H1 (cell line): ENCODE measurements around the gene GNG8. TPM values are rescaled to one million over a fixed set of nuclear protein-coding genes. Genes with fewer than 3 reads are reported as not detected.

Source experiments
- CTCF ChIA-PET: fragments of 300-600 bp; sonication (Branson Sonifier 250); formaldehyde crosslinking; loops from one replicate; lab custom pipeline; 2021; ENCODE audit not compliant: partially characterized antibody; lab: Charles Lee
- POLR2A ChIA-PET: fragments of 300-600 bp; sonication (Branson Sonifier 250); formaldehyde crosslinking; loops from one replicate; lab custom pipeline; 2021; ENCODE audit warnings: inconsistent platforms; ENCODE audit not compliant: partially characterized antibody; lab: Charles Lee
- DNase-seq, 2 experiments: peaks; one replicate each; pipeline versions ENCODE4 v3.0.0 to v3.0.0-alpha.2; 2010 to 2022; ENCODE audit warnings: low spot score in 2 of 2, low read depth in 1 of 2, mixed read lengths in 1 of 2
- FAIRE-seq: peaks from 2 replicates; lab custom pipeline; 2011; peaks lifted over from hg19 to GRCh38; lab: Jason Lieb, UNC
- H2AFZ ChIP-seq: 2 replicates; pipeline ENCODE4 v1.8.1; 2012; ENCODE audit warnings: low read length, inconsistent platforms
- H2AK5ac ChIP-seq: 2 replicates; pipeline ENCODE4 v1.6.1; 2013; ENCODE audit warnings: low read depth, low read length
- H2BK120ac ChIP-seq: replicated peaks from 2 replicates; pipeline ENCODE3; 2013; ENCODE audit warnings: low read depth, low read length, inconsistent platforms
- H2BK12ac ChIP-seq: 2 replicates; pipeline ENCODE4 v1.6.1; 2013; ENCODE audit warnings: low read depth, low read length
- H2BK15ac ChIP-seq: 2 replicates; pipeline ENCODE4 v1.6.1; 2013; ENCODE audit warnings: low read length
- H2BK20ac ChIP-seq: 2 replicates; pipeline ENCODE4 v1.6.1; 2013; ENCODE audit warnings: low read length
- H2BK5ac ChIP-seq: 2 replicates; pipeline ENCODE4 v1.6.1; 2013; ENCODE audit warnings: low read depth, low read length
- H3K14ac ChIP-seq: 2 replicates; pipeline ENCODE4 v1.6.1; 2013; ENCODE audit warnings: inconsistent platforms; ENCODE audit not compliant: insufficient read length
- H3K18ac ChIP-seq: 2 replicates; pipeline ENCODE4 v1.6.1; 2013; ENCODE audit warnings: low read length; ENCODE audit errors: extremely low read depth
- H3K23ac ChIP-seq: 2 replicates; pipeline ENCODE4 v1.6.1; 2013; ENCODE audit warnings: inconsistent platforms; ENCODE audit not compliant: insufficient read length
- H3K23me2 ChIP-seq: 2 replicates; pipeline ENCODE4 v1.6.1; 2013; ENCODE audit warnings: low read depth, low read length
- H3K27ac ChIP-seq: 2 replicates; pipeline ENCODE4 v1.6.1; 2011; ENCODE audit warnings: low read depth, low read length, inconsistent platforms
- H3K27me3 ChIP-seq, 4 experiments: replicated peaks in 1 of 4; 1 replicate in 1 of 4; 2 replicates in 3 of 4; pipeline versions ENCODE4 v1.6.1 to v1.8.1; 2011 to 2013; ENCODE audit warnings: low read length in 3 of 4, mild to moderate bottlenecking in 3 of 4, inconsistent platforms in 2 of 4, mixed read lengths in 2 of 4, moderate library complexity in 1 of 4; ENCODE audit not compliant: control insufficient read depth in 3 of 4, insufficient read depth in 3 of 4; ENCODE audit errors: extremely low read depth in 1 of 4
- H3K36me3 ChIP-seq, 4 experiments: 2 replicates each; pipeline versions ENCODE4 v1.6.1 to v1.8.1; 2011 to 2013; ENCODE audit warnings: mild to moderate bottlenecking in 4 of 4, low read length in 3 of 4, moderate library complexity in 2 of 4, control low read depth in 1 of 4, inconsistent platforms in 1 of 4; ENCODE audit not compliant: insufficient read depth in 4 of 4, control insufficient read depth in 2 of 4
- H3K4ac ChIP-seq: replicated peaks from 2 replicates; pipeline ENCODE3; 2013; ENCODE audit warnings: low read length, low read depth, mixed read lengths, inconsistent platforms; ENCODE audit not compliant: insufficient read length
- H3K4me1 ChIP-seq, 4 experiments: replicated peaks in 1 of 4; 1 replicate in 1 of 4; 2 replicates in 3 of 4; pipeline versions ENCODE4 v1.6.1 to v1.8.1; 2011 to 2013; ENCODE audit warnings: low read length in 3 of 4, inconsistent platforms in 2 of 4, mixed read lengths in 1 of 4; ENCODE audit not compliant: insufficient read depth in 4 of 4, control insufficient read depth in 3 of 4
- H3K4me2 ChIP-seq, 2 experiments: 2 replicates each; pipeline versions ENCODE4 v1.6.1 to v1.8.1; 2011 to 2013; ENCODE audit warnings: low read depth in 2 of 2, low read length in 2 of 2, control low read depth in 1 of 2, inconsistent platforms in 1 of 2, mild to moderate bottlenecking in 1 of 2; ENCODE audit not compliant: insufficient read depth in 1 of 2
- H3K4me3 ChIP-seq, 4 experiments: fragments of 200-600, 300-600 bp in 1 of 4; sonication (generic), shearing (Covaris generic), sonication (Bioruptor Twin) in 1 of 4; 2 replicates each; pipeline versions ENCODE4 v1.5.1 to v1.8.1; 2011 to 2016; ENCODE audit warnings: low read length in 4 of 4, low read depth in 3 of 4, control low read depth in 2 of 4, inconsistent platforms in 2 of 4, mild to moderate bottlenecking in 2 of 4, mixed read lengths in 1 of 4, moderate library complexity in 1 of 4; ENCODE audit not compliant: insufficient read depth in 2 of 4; ENCODE audit errors: extremely low read depth in 1 of 4
- H3K56ac ChIP-seq: replicated peaks from 2 replicates; pipeline ENCODE3; 2013; ENCODE audit warnings: low read depth, mild to moderate bottlenecking, mixed read lengths, low read length, inconsistent platforms; ENCODE audit not compliant: insufficient read length
- H3K79me1 ChIP-seq: 2 replicates; pipeline ENCODE4 v1.6.1; 2013; ENCODE audit warnings: low read depth, low read length, control low read depth
- H3K79me2 ChIP-seq, 2 experiments: 2 replicates each; pipeline versions ENCODE4 v1.6.1 to v1.8.1; 2012 to 2013; ENCODE audit warnings: low read length in 2 of 2, mild to moderate bottlenecking in 2 of 2, inconsistent platforms in 1 of 2; ENCODE audit not compliant: insufficient read depth in 2 of 2, control insufficient read depth in 1 of 2
- H3K9ac ChIP-seq, 4 experiments: replicated peaks in 1 of 4; 1 replicate in 1 of 4; 2 replicates in 3 of 4; pipeline versions ENCODE4 v1.6.1 to v1.8.1; 2011 to 2013; ENCODE audit warnings: low read depth in 3 of 4, low read length in 3 of 4, control low read depth in 2 of 4, mild to moderate bottlenecking in 2 of 4, moderate library complexity in 2 of 4, inconsistent platforms in 1 of 4; ENCODE audit errors: extremely low read depth in 1 of 4
- H3K9me3 ChIP-seq, 2 experiments: 2 replicates each; pipeline versions ENCODE4 v1.6.1 to v1.8.1; 2012 to 2013; ENCODE audit warnings: mild to moderate bottlenecking in 2 of 2, moderate library complexity in 2 of 2, control low read depth in 1 of 2, inconsistent platforms in 1 of 2, low read depth in 1 of 2, low read length in 1 of 2, mixed read lengths in 1 of 2; ENCODE audit not compliant: insufficient read depth in 2 of 2
- H4K20me1 ChIP-seq, 2 experiments: replicated peaks in 1 of 2; 2 replicates each; pipeline versions ENCODE3 to v1.8.1; 2011 to 2013; ENCODE audit warnings: inconsistent platforms in 2 of 2, low read length in 2 of 2, mild to moderate bottlenecking in 1 of 2; ENCODE audit not compliant: insufficient read depth in 2 of 2, control insufficient read depth in 1 of 2
- H4K5ac ChIP-seq: 2 replicates; pipeline ENCODE4 v1.6.1; 2013; ENCODE audit warnings: low read length, low read depth, mixed read lengths, inconsistent platforms; ENCODE audit not compliant: insufficient read length
- H4K8ac ChIP-seq: 2 replicates; pipeline ENCODE4 v1.8.0; 2013; ENCODE audit warnings: mild to moderate bottlenecking, moderate library complexity, low read length, inconsistent platforms; ENCODE audit not compliant: insufficient read depth; ENCODE audit errors: extremely low read depth
- H4K91ac ChIP-seq: replicated peaks from 2 replicates; pipeline ENCODE3; 2013; ENCODE audit warnings: low read length, mixed read lengths, inconsistent platforms; ENCODE audit not compliant: insufficient read length
- BACH1 ChIP-seq: IDR thresholded peaks from 2 replicates; pipeline ENCODE4 v1.6.1; 2012; ENCODE audit warnings: low read length, improper control_type of control experiment
- CEBPB ChIP-seq: IDR thresholded peaks from 2 replicates; pipeline ENCODE4 v1.6.1; 2012; ENCODE audit warnings: low read depth, low read length
- EGR1 ChIP-seq: IDR thresholded peaks from 2 replicates; pipeline ENCODE4 v1.6.1; 2011; ENCODE audit warnings: low read depth, low read length, borderline replicate concordance
- GTF2F1 ChIP-seq: IDR thresholded peaks from 2 replicates; pipeline ENCODE4 v1.6.1; 2012; ENCODE audit warnings: low read depth, low read length, improper control_type of control experiment, borderline replicate concordance
- KDM4A ChIP-seq: IDR thresholded peaks from one replicate; pipeline ENCODE4 v1.7.1; 2012; ENCODE audit warnings: low read depth, mild to moderate bottlenecking, moderate library complexity, low read length, inconsistent platforms; ENCODE audit not compliant: severe bottlenecking
- NRF1 ChIP-seq: IDR thresholded peaks from 2 replicates; pipeline ENCODE4 v1.6.1; 2011; ENCODE audit warnings: mild to moderate bottlenecking, low read depth, low read length, improper control_type of control experiment
- RBBP5 ChIP-seq: IDR thresholded peaks from 2 replicates; pipeline ENCODE4 v1.7.1; 2012; ENCODE audit warnings: low read depth, mild to moderate bottlenecking, inconsistent platforms, low read length, moderate library complexity, borderline replicate concordance
- RNF2 ChIP-seq: fragments of 200-900, 300-1000 bp; sonication (generic); IDR thresholded peaks from 2 replicates; pipeline ENCODE4 v1.7.1; 2016; ENCODE audit warnings: borderline replicate concordance, low read depth, mild to moderate bottlenecking, antibody characterized with exemption, low read length; ENCODE audit not compliant: poor library complexity, severe bottlenecking; ENCODE audit errors: missing control alignments
- SP2 ChIP-seq: IDR thresholded peaks from 2 replicates; pipeline ENCODE4 v1.6.1; 2012; ENCODE audit warnings: mild to moderate bottlenecking, low read length, inconsistent platforms
- SP4 ChIP-seq: IDR thresholded peaks from 2 replicates; pipeline ENCODE4 v1.6.1; 2012; ENCODE audit warnings: low read length, inconsistent platforms
- SRF ChIP-seq: IDR thresholded peaks from 2 replicates; pipeline ENCODE4 v1.6.1; 2011; ENCODE audit warnings: mild to moderate bottlenecking, low read depth, low read length, moderate library complexity
- WGBS, 2 experiments: shearing (Covaris generic) in 1 of 2; methylation state at CpG; one replicate each; pipeline versions ENCODE4 v1.1.6 to v1.1.7; 2013 to 2015; ENCODE audit warnings: low lambda C conversion rate in 2 of 2, mixed read lengths in 2 of 2, inconsistent platforms in 1 of 2, low coverage in 1 of 2, missing lambda C conversion rate in 1 of 2; ENCODE audit not compliant: insufficient replicate concordance in 2 of 2, insufficient coverage in 1 of 2, insufficient read length in 1 of 2; ENCODE audit errors: extremely low coverage in 1 of 2, missing lambda C conversion rate in 1 of 2; 5-methylcytosine and 5-hydroxymethylcytosine counted together
- polyA plus RNA-seq, 7 experiments: library from polyadenylated mRNA; depleted of rRNA in 3 of 7; stranded (reverse) in 5 of 7; unstranded in 2 of 7; fragments of >200 nt in 5 of 7; fragments of 200-250 nt in 2 of 7; gene quantifications; 1 replicate in 5 of 7; 2 replicates in 1 of 7; 4 replicates in 1 of 7; pipeline versions ENCODE4 v1.2.1 to v1.2.3, GENCODE V29; 2011 to 2013; ENCODE audit warnings: missing spikeins in 2 of 7, mixed read lengths in 2 of 7
- total RNA-seq: library from RNA; stranded (reverse); fragmentation: NEBNext Ultra II Directional; extraction: Animal tissue kit (Norgen Biotek cat#: 25700); gene quantifications from 2 replicates; pipeline ENCODE4 v1.2.1, GENCODE V29; 2021
- TF ChIP-seq, protein P1 (sequence below): IDR thresholded peaks from 2 replicates; pipeline ENCODE4 v1.6.1; 2012; ENCODE audit warnings: inconsistent platforms

The GNG8 gene
- total and polyA plus RNA-seq, 2 of the 8 experiments (the other 6 are each of a cell fraction or from before 2014, with no cell fraction given), result not detected

DNA sequence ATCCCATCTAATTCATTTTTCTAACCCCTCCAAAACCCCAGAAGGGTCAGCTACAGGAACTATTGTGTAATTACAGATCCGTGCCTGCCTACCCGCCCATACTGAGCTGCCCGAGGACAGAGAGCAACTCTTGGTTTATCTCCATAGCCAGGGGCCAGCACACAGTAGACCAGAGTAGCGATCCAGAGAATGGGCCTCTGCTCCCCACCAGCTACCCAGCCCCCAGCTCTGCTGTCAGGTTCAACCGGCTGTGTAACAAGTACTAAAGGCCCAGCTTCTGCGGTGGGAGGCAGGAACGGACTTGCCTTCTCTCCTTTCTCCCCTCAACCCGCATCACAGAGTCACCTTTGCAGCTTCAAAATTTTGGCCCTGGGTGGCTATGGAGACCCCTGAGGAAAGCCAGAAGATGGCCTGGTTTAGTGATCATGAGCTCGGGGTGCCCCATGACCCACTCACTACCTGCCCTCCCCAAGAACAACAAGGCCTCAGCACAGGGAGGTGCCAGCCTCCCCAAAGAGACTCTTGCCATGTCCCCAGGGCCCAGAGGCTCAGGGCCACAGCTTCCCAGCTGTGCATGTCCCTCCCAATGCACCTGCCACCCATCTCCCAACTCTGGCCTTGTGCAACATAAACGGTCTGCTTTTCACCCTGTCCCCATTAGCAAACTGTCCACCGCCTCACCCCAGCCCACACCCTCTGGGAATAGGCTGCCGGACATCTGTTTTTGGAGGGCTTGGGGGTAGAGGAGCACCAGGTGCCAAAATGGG, 29.1 kb downstream of the GNG8 start:
- POLR2A ChIA-PET, result interaction anchor here (1.0 to 2.2 kb wide), 4 partner anchors 15 to 135 kb away, joined by 3 to 7 read pairs (median 4); no protein-coding TSS in a partner anchor
- Histone ChIP-seq H2BK5ac (no peak overlapping the region), H3K14ac (no peak overlapping the region), H2AK5ac (no peak overlapping the region), H3K56ac (no peak overlapping the region), H2BK12ac (no peak overlapping the region), H2BK120ac (no peak overlapping the region), H4K20me1 (peaks cover 20 to 39% of the 10 kb centered on the region in 2 experiments), H4K8ac (no peak overlapping the region), H3K4me1 (peaks cover 0 to 19% (median 9%) of the 10 kb centered on the region in 4 experiments; a peak in 5 of 7 replicates), H3K27me3 (no peaks in the 10 kb centered on the region), H3K79me1 (peaks cover 16% of the 10 kb centered on the region), H2BK15ac (no peak overlapping the region), H3K23me2 (peaks cover 7% of the 10 kb centered on the region; the same call in 1 of the 2 replicates), H3K4ac (no peak overlapping the region), H3K9me3 (no peaks in the 10 kb centered on the region), H3K27ac (no peak overlapping the region), H3K23ac (no peak overlapping the region), H3K9ac (no peak overlapping the region), H2BK20ac (no peak overlapping the region), H4K5ac (no peak overlapping the region), H3K79me2 (peaks cover 15 to 31% of the 10 kb centered on the region in 2 experiments), H3K36me3 (peaks cover 16 to 44% (median 40%) of the 10 kb centered on the region in 4 experiments; a peak in 7 of 8 replicates), H2AFZ (no peak overlapping the region), H3K4me2 (no peak overlapping the region), H3K18ac (no peak overlapping the region), H4K91ac (no peak overlapping the region), H3K4me3 (no peak overlapping the region)
- WGBS, 2 experiments, result 88% methylated on average over 12 of the region's 12 CpGs; no CpG with 5 or more reads in 1 of the 2 experiments
- CTCF ChIA-PET, result interaction anchor here (0.6 to 3.4 kb wide), 11 partner anchors 7 to 678 kb away, joined by 3 to 21 read pairs (median 4); no protein-coding TSS in a partner anchor
- FAIRE-seq (no peak), DNase-seq (no peak)
- TF ChIP-seq KDM4A (no peak), GTF2F1 (no peak), SRF (no peak), RNF2 (no peak), SP2 (no peak), EGR1 (no peak), CEBPB (no peak), SP4 (no peak), RBBP5 (no peak), NRF1 (no peak), BACH1 (no peak)
- TF ChIP-seq, protein P1, sequence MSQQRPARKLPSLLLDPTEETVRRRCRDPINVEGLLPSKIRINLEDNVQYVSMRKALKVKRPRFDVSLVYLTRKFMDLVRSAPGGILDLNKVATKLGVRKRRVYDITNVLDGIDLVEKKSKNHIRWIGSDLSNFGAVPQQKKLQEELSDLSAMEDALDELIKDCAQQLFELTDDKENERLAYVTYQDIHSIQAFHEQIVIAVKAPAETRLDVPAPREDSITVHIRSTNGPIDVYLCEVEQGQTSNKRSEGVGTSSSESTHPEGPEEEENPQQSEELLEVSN, result no peak
